ENCODE data around the gene C16orf74. TPM values are rescaled to one million over a fixed set of nuclear protein-coding genes. Genes with fewer than 3 reads are reported as not detected.
A peak's percentile ranks its signal among the peaks of the same experiment; 100 is the strongest.

The C16orf74 gene
- total and polyA plus RNA-seq, 2 experiments from 2014 or later = 5.3 to 7.8 TPM

- Histone ChIP-seq H3K9me3 (ENCODE audit: low read depth) (no peaks in the 10 kb centered on the region), H3K9me2 (replicated peaks; ENCODE audit: insufficient read depth) (no peaks in the 10 kb centered on the region), H3K4me1 (ENCODE audit: insufficient read depth) (peaks cover 11% of the 10 kb centered on the region), H4K20me1 (ENCODE audit: insufficient read depth, poor library complexity, severe bottlenecking) (peaks cover 25% of the 10 kb centered on the region), H3K27ac (peak overlapping the region; percentile 97), H3K36me3 (replicated peaks; ENCODE audit: insufficient read depth, low read depth) (no peaks in the 10 kb centered on the region), H3K4me2 (peak overlapping the region; percentile 81), H2AFZ (peak overlapping the region; percentile 28), H3K79me2 (peaks cover 92% of the 10 kb centered on the region), H3K27me3 (no peaks in the 10 kb centered on the region), H3K4me3 (peak overlapping the region; percentile 74)
- peak; percentile 50 for DNase-seq (ENCODE audit: low spot score)
- WGBS (ENCODE audit: low lambda C conversion rate, missing lambda C conversion rate) = under 1% methylated on average over 43 of the region's 51 CpGs
- TF ChIP-seq EZH2 (IDR thresholded peaks at IDR 0.05; ENCODE audit: borderline replicate concordance) (no peak), EZH2phosphoT487 (IDR thresholded peaks at IDR 0.05; ENCODE audit: low read depth, severe bottlenecking, unreplicated experiment) (no peak), CTCF (IDR thresholded peaks at IDR 0.05; ENCODE audit: poor library complexity) (no peak)
These were observed 48.1 kb upstream of the C16orf74 start for GRCh38 chr16:85798901-85799496.

- DNase-seq (ENCODE audit: low spot score) = peak; percentile 39
- Histone ChIP-seq H3K9me2 (replicated peaks; ENCODE audit: insufficient read depth) (no peaks in the 10 kb centered on the region), H3K27me3 (no peaks in the 10 kb centered on the region), H3K4me2 (peak overlapping the region; percentile 81), H2AFZ (peak overlapping the region; percentile 28), H3K27ac (peak overlapping the region; percentile 97), H3K79me2 (peaks cover 95% of the 10 kb centered on the region), H3K4me3 (peak overlapping the region; percentile 74), H3K4me1 (ENCODE audit: insufficient read depth) (peaks cover 11% of the 10 kb centered on the region), H4K20me1 (ENCODE audit: insufficient read depth, poor library complexity, severe bottlenecking) (peaks cover 31% of the 10 kb centered on the region), H3K9me3 (ENCODE audit: low read depth) (no peaks in the 10 kb centered on the region), H3K36me3 (replicated peaks; ENCODE audit: insufficient read depth, low read depth) (no peaks in the 10 kb centered on the region)
- no peak for TF ChIP-seq CTCF (IDR thresholded peaks at IDR 0.05; ENCODE audit: poor library complexity)
- TF ChIP-seq EZH2 (IDR thresholded peaks at IDR 0.05; ENCODE audit: borderline replicate concordance) = no peak
- no peak for TF ChIP-seq EZH2phosphoT487 (IDR thresholded peaks at IDR 0.05; ENCODE audit: low read depth, severe bottlenecking, unreplicated experiment)
- 19% methylated on average over 17 of the region's 17 CpGs for WGBS (ENCODE audit: low lambda C conversion rate, missing lambda C conversion rate)
These were observed 47.4 kb upstream of the C16orf74 start for GRCh38 chr16:85798283-85798776.

GRCh38 chr16:85796599-85796998, 45.7 kb upstream of the C16orf74 start:
- Histone ChIP-seq H3K36me3 (replicated peaks; ENCODE audit: insufficient read depth, low read depth) (no peaks in the 10 kb centered on the region), H3K9me3 (ENCODE audit: low read depth) (no peaks in the 10 kb centered on the region), H3K4me1 (ENCODE audit: insufficient read depth) (peaks cover 11% of the 10 kb centered on the region), H3K27ac (no peak overlapping the region), H4K20me1 (ENCODE audit: insufficient read depth, poor library complexity, severe bottlenecking) (peaks cover 29% of the 10 kb centered on the region), H3K4me2 (no peak overlapping the region), H3K27me3 (no peaks in the 10 kb centered on the region), H3K79me2 (peaks cover 97% of the 10 kb centered on the region), H2AFZ (no peak overlapping the region), H3K4me3 (no peak overlapping the region), H3K9me2 (replicated peaks; ENCODE audit: insufficient read depth) (no peaks in the 10 kb centered on the region)
- DNase-seq (ENCODE audit: low spot score) = no peak
- WGBS (ENCODE audit: low lambda C conversion rate, missing lambda C conversion rate) = 91% methylated on average over 7 of the region's 7 CpGs
- TF ChIP-seq EZH2phosphoT487 (IDR thresholded peaks at IDR 0.05; ENCODE audit: low read depth, severe bottlenecking, unreplicated experiment) (no peak), EZH2 (IDR thresholded peaks at IDR 0.05; ENCODE audit: borderline replicate concordance) (no peak), CTCF (IDR thresholded peaks at IDR 0.05; ENCODE audit: poor library complexity) (no peak)
